Endothelial cell of umbilical vein (primary cell): ENCODE data around the gene METTL25. TPM values are rescaled to one million over a fixed set of nuclear protein-coding genes. Genes with fewer than 3 reads are reported as not detected.

Experiments used
- BruUV-seq: library from RNA; stranded (reverse); fragments of 400-500 nt; replicated peaks from 2 replicates; lab custom pipeline; 2021; lab: Mats Ljungman, UMichigan
- CTCF ChIA-PET: fragments of 300-600, 350-600 bp; sonication (Branson Sonifier 250); formaldehyde crosslinking; loops from one replicate; lab custom pipeline; 2021; ENCODE audit warnings: antibody characterized with exemption, inconsistent platforms; lab: Charles Lee
- POLR2A ChIA-PET: fragments of 300-600, 350-600 bp; sonication (Branson Sonifier 250); formaldehyde crosslinking; loops from one replicate; lab custom pipeline; 2021; ENCODE audit warnings: antibody characterized with exemption, inconsistent platforms; lab: Charles Lee
- DNase-seq: peaks from one replicate; pipeline ENCODE4 v3.0.0-alpha.2; 2011; ENCODE audit warnings: low read depth, low spot score
- FAIRE-seq: peaks from 2 replicates; lab custom pipeline; 2011; peaks lifted over from hg19 to GRCh38; lab: Jason Lieb, UNC
- H2AFZ ChIP-seq: 2 replicates; pipeline ENCODE4 v1.6.0; 2012; ENCODE audit warnings: low read depth, low read length, control low read depth, inconsistent platforms
- H3K27ac ChIP-seq: 2 replicates; pipeline ENCODE4 v1.5.1; 2011; ENCODE audit warnings: low read depth, mild to moderate bottlenecking, control low read depth, low read length, moderate library complexity; ENCODE audit not compliant: insufficient read depth
- H3K27me3 ChIP-seq, 2 experiments: 2 replicates each; pipeline versions ENCODE4 v1.6.0 to v1.6.1; 2011; ENCODE audit warnings: low read length in 2 of 2, mixed read lengths in 1 of 2; ENCODE audit not compliant: control insufficient read depth in 2 of 2, insufficient read depth in 2 of 2
- H3K36me3 ChIP-seq, 2 experiments: 2 replicates in 1 of 2; 3 replicates in 1 of 2; pipeline ENCODE4 v1.5.1; 2011; ENCODE audit warnings: low read length in 2 of 2, mild to moderate bottlenecking in 1 of 2, moderate library complexity in 1 of 2; ENCODE audit not compliant: control insufficient read depth in 2 of 2, insufficient read depth in 2 of 2; ENCODE audit errors: extremely low read depth in 1 of 2
- H3K4me1 ChIP-seq: 3 replicates; pipeline ENCODE4 v1.5.1; 2011; ENCODE audit warnings: mild to moderate bottlenecking, low read length; ENCODE audit not compliant: control insufficient read depth, insufficient read depth; ENCODE audit errors: extremely low read depth
- H3K4me2 ChIP-seq: 2 replicates; pipeline ENCODE4 v1.6.1; 2011; ENCODE audit warnings: low read length, control low read depth, mixed read lengths; ENCODE audit not compliant: insufficient read depth
- H3K4me3 ChIP-seq, 3 experiments: fragments of 200-600 bp in 1 of 3; sonication (generic), shearing (Covaris generic) in 1 of 3; replicated peaks in 1 of 3; 2 replicates each; pipeline ENCODE4 v1.5.1; 2011 to 2016; ENCODE audit warnings: control low read depth in 3 of 3, low read length in 3 of 3, mild to moderate bottlenecking in 2 of 3, inconsistent platforms in 1 of 3, low read depth in 1 of 3, moderate library complexity in 1 of 3; ENCODE audit not compliant: insufficient read depth in 1 of 3
- H3K79me2 ChIP-seq: 2 replicates; pipeline ENCODE4 v1.6.0; 2012; ENCODE audit warnings: low read length, inconsistent platforms; ENCODE audit not compliant: control insufficient read depth, insufficient read depth
- H3K9ac ChIP-seq: replicated peaks from 2 replicates; pipeline ENCODE3; 2011; ENCODE audit warnings: low read length, control low read depth; ENCODE audit not compliant: insufficient read depth; ENCODE audit errors: extremely low read depth
- H3K9me1 ChIP-seq: replicated peaks from 3 replicates; pipeline ENCODE4 v1.6.0; 2011; ENCODE audit warnings: mild to moderate bottlenecking, low read length; ENCODE audit not compliant: control insufficient read depth, insufficient read depth; ENCODE audit errors: extremely low read depth
- H3K9me3 ChIP-seq: replicated peaks from 2 replicates; pipeline ENCODE4 v1.5.1; 2012; ENCODE audit warnings: low read length, inconsistent platforms; ENCODE audit not compliant: control insufficient read depth, insufficient read depth
- H4K20me1 ChIP-seq: replicated peaks from 2 replicates; pipeline ENCODE3; 2011; ENCODE audit warnings: mild to moderate bottlenecking, low read length; ENCODE audit not compliant: control insufficient read depth, insufficient read depth; ENCODE audit errors: extremely low read depth
- FOS ChIP-seq: IDR thresholded peaks from 2 replicates; pipeline ENCODE4 v1.6.1; 2011; ENCODE audit warnings: mild to moderate bottlenecking, low read length, moderate library complexity, borderline replicate concordance; ENCODE audit not compliant: insufficient read depth
- GATA2 ChIP-seq: IDR thresholded peaks from 2 replicates; pipeline ENCODE4 v1.7.0; 2011; ENCODE audit warnings: low read depth, mild to moderate bottlenecking, moderate library complexity, mixed read lengths, low read length; ENCODE audit not compliant: insufficient read length, insufficient read depth
- JUN ChIP-seq: IDR thresholded peaks from 2 replicates; pipeline ENCODE4 v1.6.1; 2011; ENCODE audit warnings: borderline replicate concordance, low read depth; ENCODE audit not compliant: insufficient read length, insufficient read depth
- POLR2A ChIP-seq: IDR thresholded peaks from 2 replicates; pipeline ENCODE4 v1.6.1; 2012; ENCODE audit warnings: low read depth, mild to moderate bottlenecking, control low read depth, low read length
- dilution Hi-C: fragments of 300-500 bp; cut with MboI; formaldehyde crosslinking; loops from one replicate; pipeline ENCODE4 v1.15.0; 2019; ENCODE audit warnings: low sequenced_read_pairs; ENCODE audit not compliant: extremely low pct_ligation_motif_present
- intact Hi-C: fragments of 100-400 bp; cut with micrococcal nuclease; formaldehyde crosslinking; loops from one replicate; pipeline ENCODE4 v1.10.0; 2022
- polyA plus RNA-seq, 4 experiments: library from polyadenylated mRNA; depleted of rRNA in 3 of 4; stranded (reverse) in 3 of 4; unstranded in 1 of 4; fragments of >200 nt; gene quantifications; 2 replicates each; pipeline versions ENCODE4 v1.2.1 to v1.2.3, GENCODE V29; 2011 to 2012; ENCODE audit warnings: missing spikeins in 1 of 4
- total RNA-seq: library from RNA; stranded (reverse); gene quantifications from 2 replicates; pipeline ENCODE4 v1.2.3, GENCODE V29; 2021
- TF ChIP-seq, protein P1 (sequence below): IDR thresholded peaks from 2 replicates; pipeline ENCODE4 v1.6.1; 2011; ENCODE audit not compliant: insufficient read depth, insufficient read length
- TF ChIP-seq, protein P2 (sequence below), 2 donors: IDR thresholded peaks; 1 replicate in 1 of 2; 2 replicates in 1 of 2; pipeline ENCODE4 v1.5.1; 2011; ENCODE audit warnings: low read length in 2 of 2, mild to moderate bottlenecking in 2 of 2, moderate library complexity in 2 of 2, control low read depth in 1 of 2, inconsistent platforms in 1 of 2, low read depth in 1 of 2; ENCODE audit not compliant: insufficient read depth in 1 of 2; ENCODE audit errors: extremely low read depth in 1 of 2

METTL25 gene
- total and polyA plus RNA-seq, 2 donors (not counting 3 experiments of a cell fraction or from before 2014, with no cell fraction given), result 6.5 to 8.5 TPM

DNA sequence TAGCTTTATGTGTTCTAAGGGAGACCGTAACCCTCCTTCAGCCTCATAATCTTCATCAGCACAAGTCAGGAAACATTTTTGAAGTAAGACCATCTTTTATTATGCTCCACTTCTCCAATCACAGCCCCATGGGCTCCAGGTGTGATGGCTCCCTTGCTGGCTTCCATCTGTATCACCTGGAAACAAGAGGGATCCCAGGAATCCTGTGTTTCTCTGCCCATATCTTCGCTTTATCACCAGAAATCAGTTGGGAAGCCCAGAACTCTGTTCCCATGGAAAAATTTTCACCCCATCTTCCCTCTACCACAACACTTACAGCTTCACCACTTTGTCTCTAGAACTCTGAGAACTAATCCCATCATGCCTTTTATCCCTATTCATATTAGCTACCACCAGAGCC lies 68.3 kb downstream of the METTL25 start:
- no TSS peak for BruUV-seq
- Histone ChIP-seq H3K9ac (no peak overlapping the region), H3K4me2 (no peak overlapping the region), H3K4me3 (no peak overlapping the region), H3K27ac (no peak overlapping the region), H3K9me1 (no peaks in the 10 kb centered on the region), H4K20me1 (no peaks in the 10 kb centered on the region), H3K4me1 (no peaks in the 10 kb centered on the region), H3K9me3 (no peaks in the 10 kb centered on the region), H2AFZ (no peak overlapping the region), H3K36me3 (no peaks in the 10 kb centered on the region), H3K79me2 (no peaks in the 10 kb centered on the region), H3K27me3 (no peaks in the 10 kb centered on the region)
- no peak for FAIRE-seq
- POLR2A ChIA-PET, result no interaction called here
- no peak for DNase-seq
- dilution Hi-C loops, result no loop called here
- no peak for TF ChIP-seq FOS
- TF ChIP-seq, protein P1, sequence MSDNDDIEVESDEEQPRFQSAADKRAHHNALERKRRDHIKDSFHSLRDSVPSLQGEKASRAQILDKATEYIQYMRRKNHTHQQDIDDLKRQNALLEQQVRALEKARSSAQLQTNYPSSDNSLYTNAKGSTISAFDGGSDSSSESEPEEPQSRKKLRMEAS, result no peak
- TF ChIP-seq POLR2A, result no peak
- no peak for TF ChIP-seq GATA2
- TF ChIP-seq, protein P2, sequence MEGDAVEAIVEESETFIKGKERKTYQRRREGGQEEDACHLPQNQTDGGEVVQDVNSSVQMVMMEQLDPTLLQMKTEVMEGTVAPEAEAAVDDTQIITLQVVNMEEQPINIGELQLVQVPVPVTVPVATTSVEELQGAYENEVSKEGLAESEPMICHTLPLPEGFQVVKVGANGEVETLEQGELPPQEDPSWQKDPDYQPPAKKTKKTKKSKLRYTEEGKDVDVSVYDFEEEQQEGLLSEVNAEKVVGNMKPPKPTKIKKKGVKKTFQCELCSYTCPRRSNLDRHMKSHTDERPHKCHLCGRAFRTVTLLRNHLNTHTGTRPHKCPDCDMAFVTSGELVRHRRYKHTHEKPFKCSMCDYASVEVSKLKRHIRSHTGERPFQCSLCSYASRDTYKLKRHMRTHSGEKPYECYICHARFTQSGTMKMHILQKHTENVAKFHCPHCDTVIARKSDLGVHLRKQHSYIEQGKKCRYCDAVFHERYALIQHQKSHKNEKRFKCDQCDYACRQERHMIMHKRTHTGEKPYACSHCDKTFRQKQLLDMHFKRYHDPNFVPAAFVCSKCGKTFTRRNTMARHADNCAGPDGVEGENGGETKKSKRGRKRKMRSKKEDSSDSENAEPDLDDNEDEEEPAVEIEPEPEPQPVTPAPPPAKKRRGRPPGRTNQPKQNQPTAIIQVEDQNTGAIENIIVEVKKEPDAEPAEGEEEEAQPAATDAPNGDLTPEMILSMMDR (IDR thresholded peaks at IDR 0.05; ENCODE audit: extremely low read depth in 1 of 2, insufficient read depth in 1 of 2, low read depth in 1 of 2, low read length in 2 of 2), result no peak
- TF ChIP-seq JUN, result no peak
- intact Hi-C loops, result no loop called here
- CTCF ChIA-PET, result interaction anchor here (1.0 kb wide), 1 partner anchor 12 kb away, joined by 3 read pairs; no protein-coding TSS in a partner anchor
